ENCODE measurements around the gene PTTG1IP.

The PTTG1IP gene

GRCh38 chr21:44907966-44908895 lies 34.7 kb upstream of the PTTG1IP start:
- no peak overlapping the region for H2AFZ ChIP-seq (ENCODE audit: low read length)
- H3K23ac ChIP-seq (ENCODE audit: low read depth, low read length, poor library complexity): no peak overlapping the region
- DNase-seq (ENCODE audit: low spot score): no peak

DNA sequence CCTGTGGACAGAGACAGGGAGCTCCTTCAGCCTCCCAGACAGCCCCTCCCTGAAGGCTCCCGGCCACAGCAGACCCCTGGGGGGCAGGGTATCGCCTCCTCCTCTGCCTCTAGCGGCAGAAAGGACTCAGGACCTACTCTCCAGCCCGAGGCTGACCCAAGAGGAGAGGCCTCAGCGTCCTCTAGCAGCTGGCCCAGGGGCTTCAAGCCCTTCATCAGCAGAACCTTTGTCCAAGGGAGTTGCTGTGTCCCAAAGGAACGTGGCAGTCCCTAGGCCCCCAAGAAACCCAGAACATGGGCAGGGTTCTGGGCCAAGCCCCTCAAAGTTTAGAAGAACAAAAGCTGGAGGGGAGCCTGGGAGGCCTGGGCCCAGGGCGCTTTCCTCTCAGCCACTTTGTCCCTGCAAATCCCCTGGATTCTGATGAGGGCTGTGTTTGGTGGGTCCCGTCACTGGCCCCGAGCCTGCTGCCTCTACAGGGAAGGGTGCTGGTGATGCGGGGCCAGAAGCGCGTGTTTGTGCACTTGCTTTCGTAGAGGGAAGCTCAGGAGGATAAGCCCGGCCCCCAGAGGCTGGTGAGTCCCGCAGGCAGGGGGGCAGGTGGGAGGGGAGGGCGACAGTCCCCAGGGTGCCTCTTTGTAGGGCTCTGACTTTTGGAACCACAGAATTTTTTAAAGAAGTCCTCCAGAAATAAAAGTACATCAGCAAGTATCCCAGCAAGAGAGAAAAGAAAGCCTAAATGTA lies 33.9 kb upstream of the PTTG1IP start:
- Histone ChIP-seq H3K4me1 (ENCODE audit: control insufficient read depth in 2 of 2, insufficient read depth in 1 of 2, low read depth in 1 of 2, low read length in 2 of 2) (peaks cover 0 to 6% of the 10 kb centered on the region in 2 donors), H2AK5ac (ENCODE audit: low read depth, low read length) (peak overlapping the region; percentile 78), H2AFZ (ENCODE audit: low read length) (peak overlapping the region; percentile 23), H3K9me3 (replicated peaks in 1 of 2; ENCODE audit: control insufficient read depth in 2 of 2, insufficient read depth in 1 of 2, low read depth in 1 of 2, low read length in 2 of 2) (peaks cover 0 to 6% of the 10 kb centered on the region in 2 donors), H3K4ac (ENCODE audit: low read length) (no peak overlapping the region), H3K4me3 (ENCODE audit: low read length in 2 of 2) (no peak overlapping the region), H2BK120ac (ENCODE audit: low read depth, low read length) (no peak overlapping the region), H4K91ac (ENCODE audit: low read depth, low read length, poor library complexity) (no peak overlapping the region), H3K36me3 (replicated peaks in 1 of 2; ENCODE audit: control insufficient read depth in 2 of 2, insufficient read depth in 2 of 2, low read length in 2 of 2) (peaks cover 0 to 2% of the 10 kb centered on the region in 2 donors), H3K4me2 (ENCODE audit: insufficient read depth, low read length, poor library complexity, severe bottlenecking) (no peak overlapping the region), H3K14ac (ENCODE audit: low read length) (peak overlapping the region; percentile 87), H3K23ac (ENCODE audit: low read depth, low read length, poor library complexity) (peak overlapping the region; percentile 86), H3K79me1 (ENCODE audit: low read depth, low read length) (no peaks in the 10 kb centered on the region), H4K8ac (ENCODE audit: low read depth, low read length) (no peak overlapping the region), H3K27me3 (ENCODE audit: control insufficient read depth in 3 of 3, insufficient read depth in 3 of 3, low read depth in 1 of 3, low read length in 3 of 3) (peaks cover 0 to 65% (median 31%) of the 10 kb centered on the region in 3 experiments), H3K27ac (replicated peaks; ENCODE audit: low read length) (no peak overlapping the region), H2BK12ac (ENCODE audit: low read length) (no peak overlapping the region), H2BK15ac (ENCODE audit: low read length) (peak overlapping the region; percentile 73), H2BK5ac (ENCODE audit: low read length) (no peak overlapping the region), H3K18ac (ENCODE audit: low read length) (peak overlapping the region; percentile 80), H3K9ac (ENCODE audit: low read depth, low read length, poor library complexity) (no peak overlapping the region)
- no CpG with 5 or more reads among the region's 16 CpGs for WGBS, 2 donors (ENCODE audit: extremely low coverage in 2 of 2, insufficient read length in 2 of 2, insufficient replicate concordance in 1 of 2)
- DNase-seq (ENCODE audit: low spot score): no peak

More at GRCh38 chr21:44907966-44908895, 34.7 kb upstream of the PTTG1IP start:
- Histone ChIP-seq H4K8ac (ENCODE audit: low read depth, low read length) (no peak overlapping the region), H3K4me2 (ENCODE audit: insufficient read depth, low read length, poor library complexity, severe bottlenecking) (no peak overlapping the region), H3K18ac (ENCODE audit: low read length) (peak overlapping the region; percentile 44), H4K91ac (ENCODE audit: low read depth, low read length, poor library complexity) (no peak overlapping the region), H3K14ac (ENCODE audit: low read length) (no peak overlapping the region), H3K4me3 (ENCODE audit: low read length in 2 of 2) (no peak overlapping the region), H3K4ac (ENCODE audit: low read length) (no peak overlapping the region), H3K9me3 (replicated peaks in 1 of 2; ENCODE audit: control insufficient read depth in 2 of 2, insufficient read depth in 1 of 2, low read depth in 1 of 2, low read length in 2 of 2) (peaks cover 0 to 4% of the 10 kb centered on the region in 2 donors), H2BK120ac (ENCODE audit: low read depth, low read length) (no peak overlapping the region), H3K27ac (replicated peaks; ENCODE audit: low read length) (no peak overlapping the region), H3K4me1 (ENCODE audit: control insufficient read depth in 2 of 2, insufficient read depth in 1 of 2, low read depth in 1 of 2, low read length in 2 of 2) (peaks cover 0 to 6% of the 10 kb centered on the region in 2 donors), H2BK15ac (ENCODE audit: low read length) (no peak overlapping the region), H3K9ac (ENCODE audit: low read depth, low read length, poor library complexity) (no peak overlapping the region), H3K36me3 (replicated peaks in 1 of 2; ENCODE audit: control insufficient read depth in 2 of 2, insufficient read depth in 2 of 2, low read length in 2 of 2) (peaks cover 0 to 2% of the 10 kb centered on the region in 2 donors), H3K27me3 (ENCODE audit: control insufficient read depth in 3 of 3, insufficient read depth in 3 of 3, low read depth in 1 of 3, low read length in 3 of 3) (peaks cover 0 to 66% (median 31%) of the 10 kb centered on the region in 3 experiments), H2BK12ac (ENCODE audit: low read length) (no peak overlapping the region), H2BK5ac (ENCODE audit: low read length) (no peak overlapping the region), H3K79me1 (ENCODE audit: low read depth, low read length) (no peaks in the 10 kb centered on the region), H2AK5ac (ENCODE audit: low read depth, low read length) (no peak overlapping the region)
- WGBS, 2 donors (ENCODE audit: extremely low coverage in 2 of 2, insufficient read length in 2 of 2, insufficient replicate concordance in 1 of 2): no CpG with 5 or more reads among the region's 25 CpGs

DNA sequence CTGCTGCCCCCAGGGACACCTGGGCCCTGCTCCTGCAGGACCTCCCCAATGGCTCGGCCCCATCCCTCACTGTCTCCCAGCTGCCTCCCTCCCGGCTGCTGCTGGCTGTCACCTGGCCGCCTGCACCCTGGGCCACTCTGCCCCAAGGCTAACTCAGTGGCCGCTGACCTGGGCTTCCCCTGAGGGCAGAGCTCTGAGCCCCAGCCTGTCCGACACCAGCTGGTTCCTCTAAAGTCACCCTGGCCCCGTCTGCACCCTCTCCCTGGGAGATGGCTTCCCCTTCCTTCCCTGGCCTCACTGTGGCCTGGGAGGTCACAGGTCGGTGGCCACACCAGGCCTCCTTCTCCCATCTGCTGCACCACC lies 32.2 kb upstream of the PTTG1IP start:
- Histone ChIP-seq H3K9ac (ENCODE audit: low read depth, low read length, poor library complexity) (peak overlapping the region; percentile 30), H3K79me1 (ENCODE audit: low read depth, low read length) (no peaks in the 10 kb centered on the region), H3K27ac (replicated peaks; ENCODE audit: low read length) (no peak overlapping the region), H2AFZ (ENCODE audit: low read length) (no peak overlapping the region), H4K91ac (ENCODE audit: low read depth, low read length, poor library complexity) (no peak overlapping the region), H3K9me3 (replicated peaks in 1 of 2; ENCODE audit: control insufficient read depth in 2 of 2, insufficient read depth in 1 of 2, low read depth in 1 of 2, low read length in 2 of 2) (peaks cover 0 to 12% of the 10 kb centered on the region in 2 donors), H4K8ac (ENCODE audit: low read depth, low read length) (no peak overlapping the region), H3K4ac (ENCODE audit: low read length) (peak overlapping the region; percentile 37), H3K14ac (ENCODE audit: low read length) (peak overlapping the region; percentile 12), H3K4me2 (ENCODE audit: insufficient read depth, low read length, poor library complexity, severe bottlenecking) (no peak overlapping the region), H2BK15ac (ENCODE audit: low read length) (peak overlapping the region; percentile 42), H2BK120ac (ENCODE audit: low read depth, low read length) (no peak overlapping the region), H3K4me3 (ENCODE audit: low read length in 2 of 2) (no peak overlapping the region), H3K27me3 (ENCODE audit: control insufficient read depth in 3 of 3, insufficient read depth in 3 of 3, low read depth in 1 of 3, low read length in 3 of 3) (peaks cover 0 to 57% (median 33%) of the 10 kb centered on the region in 3 experiments), H3K36me3 (replicated peaks in 1 of 2; ENCODE audit: control insufficient read depth in 2 of 2, insufficient read depth in 2 of 2, low read length in 2 of 2) (peaks cover 0 to 2% of the 10 kb centered on the region in 2 donors), H2BK12ac (ENCODE audit: low read length) (peak overlapping the region; percentile 30), H2AK5ac (ENCODE audit: low read depth, low read length) (peak overlapping the region; percentile 59), H3K18ac (ENCODE audit: low read length) (peak overlapping the region; percentile 65), H3K23ac (ENCODE audit: low read depth, low read length, poor library complexity) (peak overlapping the region; percentile 66), H3K4me1 (ENCODE audit: control insufficient read depth in 2 of 2, insufficient read depth in 1 of 2, low read depth in 1 of 2, low read length in 2 of 2) (peaks cover 0 to 4% of the 10 kb centered on the region in 2 donors), H2BK5ac (ENCODE audit: low read length) (no peak overlapping the region)
- WGBS, 2 donors (ENCODE audit: extremely low coverage in 2 of 2, insufficient read length in 2 of 2, insufficient replicate concordance in 1 of 2): no CpG with 5 or more reads among the region's 7 CpGs
- DNase-seq (ENCODE audit: low spot score): no peak

Measured in neuronal stem cell (in vitro differentiated cells).